NAMALWA (cell line): ENCODE data around the gene SEC22B.
"Not testable (repeated sequence)": the region's sequence is repeated elsewhere in the genome, so short reads cannot be mapped to it uniquely, and the experiment has no call there.

Experiments used
- DNase-seq: peaks from one replicate; pipeline ENCODE4 v3.0.0-alpha.2; 2015; ENCODE audit warnings: low spot score

SEC22B gene

DNA sequence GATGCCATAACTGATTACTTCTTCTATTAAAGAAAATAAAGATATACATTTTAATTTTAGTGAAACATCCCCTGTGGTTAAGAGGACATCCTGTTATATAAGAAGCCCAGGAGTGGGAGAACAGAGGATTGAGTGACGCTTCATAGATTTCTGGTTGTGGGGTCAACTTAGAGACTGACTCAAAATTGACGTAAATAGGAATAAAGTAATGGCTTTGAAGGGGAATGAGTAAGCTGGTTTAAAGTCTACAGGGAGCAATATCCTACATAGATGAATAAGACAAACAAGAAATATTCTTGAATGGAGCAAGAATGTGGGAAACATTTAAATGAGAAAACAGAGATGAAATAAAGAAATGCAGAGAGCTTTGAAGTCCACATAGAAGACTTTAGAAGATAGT lies 60.2 kb downstream of the SEC22B start:
- not testable (repeated sequence) for DNase-seq

- not testable (repeated sequence) for DNase-seq
These were observed 63.2 kb downstream of the SEC22B start for GRCh38 chr1:120113134-120113533.

DNA sequence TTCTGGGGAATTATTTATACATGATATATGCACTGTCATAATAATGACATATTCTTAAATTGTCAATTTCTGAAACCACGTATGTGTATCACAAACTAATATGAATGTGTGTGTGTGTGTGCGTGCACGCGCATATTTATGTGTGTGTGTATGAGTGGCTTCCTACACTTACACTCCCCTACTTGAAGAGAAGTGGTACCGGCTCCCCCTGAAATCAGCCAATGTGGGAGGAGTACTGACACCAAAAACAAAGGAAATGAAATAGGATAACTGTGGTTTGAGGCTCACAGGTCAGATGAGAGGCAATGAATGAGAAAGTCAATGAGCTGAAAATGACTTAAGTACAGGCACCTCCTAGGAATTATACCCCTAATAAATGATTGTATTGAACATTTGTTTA lies 64.1 kb downstream of the SEC22B start:
- DNase-seq: not testable (repeated sequence)

- DNase-seq: not testable (repeated sequence)
These were observed 64.5 kb downstream of the SEC22B start for GRCh38 chr1:120111771-120112170.

DNA sequence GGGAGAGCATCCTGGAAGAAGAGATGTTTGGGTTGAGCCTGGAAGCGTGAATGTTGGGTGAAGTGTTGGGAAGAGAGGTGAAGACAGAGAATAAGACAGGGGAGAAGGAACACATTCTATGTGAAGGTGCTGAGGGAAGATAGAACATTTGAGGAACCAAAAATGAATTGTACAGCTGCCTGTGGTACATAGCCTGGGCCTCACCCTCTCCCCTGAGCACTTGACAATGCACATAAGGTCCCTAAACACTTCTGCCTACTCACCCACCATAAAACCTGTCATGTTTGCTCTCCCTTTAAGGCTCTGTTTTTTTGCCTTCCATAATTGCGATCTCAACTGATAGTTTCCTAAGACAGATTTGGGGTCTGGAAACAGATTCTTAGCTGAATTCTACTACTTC lies 65.3 kb downstream of the SEC22B start:
- DNase-seq: not testable (repeated sequence)

DNA sequence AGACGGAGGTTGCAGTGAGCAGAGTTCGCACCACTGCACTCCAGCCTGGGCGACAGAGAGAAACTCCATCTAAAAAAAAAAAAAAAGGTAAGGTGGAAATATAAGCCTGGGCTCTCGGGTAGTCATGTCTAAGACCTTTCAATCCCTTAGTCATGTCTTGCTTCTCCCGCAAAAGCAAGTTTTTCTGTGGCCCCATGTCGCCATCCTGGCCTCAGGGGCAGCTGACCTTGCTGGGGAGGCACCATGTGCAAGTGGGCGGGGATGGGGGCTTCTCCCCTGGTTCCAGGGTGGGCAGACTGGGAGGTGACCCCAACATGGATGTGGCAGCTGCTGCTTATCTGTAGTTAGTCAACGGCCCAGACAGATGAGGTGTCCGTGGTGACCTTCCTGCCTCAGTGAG lies 66.7 kb downstream of the SEC22B start:
- DNase-seq: not testable (repeated sequence)

- not testable (repeated sequence) for DNase-seq
These were observed 67.1 kb downstream of the SEC22B start for GRCh38 chr1:120109180-120109579.

DNA sequence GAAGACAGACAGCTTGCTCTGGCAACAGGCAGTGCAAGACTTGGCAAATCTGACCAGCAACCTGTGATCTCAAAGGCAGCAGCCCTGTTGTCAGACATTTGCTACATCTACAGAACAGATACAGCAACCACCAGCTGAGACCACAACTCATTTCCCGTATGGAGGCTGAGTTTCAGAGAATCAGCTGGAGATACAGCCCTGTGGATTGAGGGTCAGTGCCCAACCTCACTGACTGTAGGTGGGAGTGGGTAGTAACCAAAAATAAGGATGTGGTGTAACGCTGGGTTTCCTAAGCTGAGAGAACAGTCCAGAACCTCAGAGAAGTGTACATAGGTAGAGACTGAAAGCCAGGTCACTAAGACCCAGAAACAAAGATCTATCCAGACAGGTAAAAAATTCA lies 71.0 kb downstream of the SEC22B start:
- DNase-seq: not testable (repeated sequence)

DNA sequence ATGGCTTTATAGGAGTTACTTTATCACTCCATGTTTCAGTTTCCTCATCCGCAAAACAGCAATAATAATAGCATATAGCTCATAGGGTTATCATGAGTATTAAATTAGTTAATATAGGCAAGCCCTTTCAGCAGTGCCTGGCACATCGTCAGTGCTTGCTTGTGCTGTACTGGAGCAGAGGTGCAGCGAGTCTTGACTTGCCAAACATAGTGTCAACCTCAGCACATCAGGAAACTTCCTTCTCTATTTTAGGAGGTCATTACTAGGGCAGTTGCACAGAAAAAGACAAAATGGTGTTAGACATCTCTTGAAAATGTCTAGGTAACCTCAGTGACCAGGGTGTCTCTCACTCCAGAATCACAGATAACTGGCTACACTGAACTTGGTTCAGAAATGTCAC lies 72.6 kb downstream of the SEC22B start:
- DNase-seq: not testable (repeated sequence)

GRCh38 chr1:120101593-120101992 lies 74.7 kb downstream of the SEC22B start:
- DNase-seq: not testable (repeated sequence)
